ENCODE results near the gene CCNG2. TPM values are rescaled to one million over a fixed set of nuclear protein-coding genes. Genes with fewer than 3 reads are reported as not detected.

CCNG2 gene
- total and polyA plus RNA-seq, 9 of the 15 experiments (the other 6 are each of a cell fraction or from before 2014, with no cell fraction given), result 0.49 to 6.6 (median 2.9) TPM

- H3K27ac ChIP-seq (ENCODE audit: extremely low read depth, low read depth, low read length), result no peak overlapping the region
- no peaks in the 10 kb centered on the region for H3K36me3 ChIP-seq (ENCODE audit: control insufficient read depth, insufficient read depth, low read length)
- in situ Hi-C loops (cut with MboI) (no loop called here), intact Hi-C loops (cut with micrococcal nuclease) (no loop called here)
- POLR2A ChIA-PET, result interaction anchor here (0.7 kb wide), 1 partner anchor 18 kb away, joined by 3 read pairs; no protein-coding TSS in a partner anchor
- FAIRE-seq, result no peak
- H2AFZ ChIP-seq (ENCODE audit: low read depth, low read length), result no peak overlapping the region
- no peak overlapping the region for H3K9ac ChIP-seq (ENCODE audit: insufficient read depth in 1 of 2, low read depth in 2 of 2, low read length in 2 of 2)
- CTCF ChIA-PET (ENCODE audit: low intra/inter-chr PET ratio), result no interaction called here
- no peaks in the 10 kb centered on the region for H3K27me3 ChIP-seq (ENCODE audit: control insufficient read depth in 2 of 2, insufficient read depth in 2 of 2, low read length in 2 of 2)
- H3K4me1 ChIP-seq (replicated peaks in 1 of 2; ENCODE audit: control insufficient read depth in 2 of 2, insufficient read depth in 2 of 2, low read length in 2 of 2), result peaks cover 0 to 12% of the 10 kb centered on the region in 2 experiments; a peak in 2 of 5 replicates
- WGBS (ENCODE audit: insufficient coverage, low coverage, missing lambda C conversion rate), result 17% methylated on average over 3 of the region's 3 CpGs
- BruUV-seq (replicated peaks), result no TSS peak
- no peaks in the 10 kb centered on the region for H3K9me1 ChIP-seq (ENCODE audit: control insufficient read depth, insufficient read depth, low read length)
- H4K20me1 ChIP-seq (replicated peaks; ENCODE audit: control insufficient read depth, insufficient read depth, low read length), result no peaks in the 10 kb centered on the region
- DNase-seq (ENCODE audit: extremely low read depth in 1 of 4, low spot score in 3 of 4), result no peak
- no peaks in the 10 kb centered on the region for H3K9me3 ChIP-seq (replicated peaks; ENCODE audit: control insufficient read depth, insufficient read depth, low read depth, low read length)
- no peak overlapping the region for H3K4me3 ChIP-seq
- no peak overlapping the region for H3K4me2 ChIP-seq (ENCODE audit: insufficient read depth, low read length)
- TF ChIP-seq ZNF133 (CRISPR knock-in tag; IDR thresholded peaks at IDR 0.05) (no peak), STAG1 (CRISPR knock-in tag; IDR thresholded peaks at IDR 0.05; ENCODE audit: borderline replicate concordance) (no peak), E2F6 (IDR thresholded peaks at IDR 0.05; ENCODE audit: borderline replicate concordance in 1 of 2, extremely low read depth in 1 of 2, insufficient read depth in 1 of 2, insufficient read length in 1 of 2, low read depth in 1 of 2, low read length in 1 of 2, poor library complexity in 1 of 2, severe bottlenecking in 1 of 2) (no peak), NFIC (IDR thresholded peaks at IDR 0.05) (no peak), ZNF408 (CRISPR knock-in tag; IDR thresholded peaks at IDR 0.05; ENCODE audit: low read depth) (no peak), NELFE (IDR thresholded peaks at IDR 0.05; ENCODE audit: insufficient read depth, insufficient read length) (no peak), DNMT1 (IDR thresholded peaks at IDR 0.05) (no peak), CTCF (IDR thresholded peaks at IDR 0.05 in 2 of 3, conservative IDR thresholded peaks at IDR 0.05 in 1 of 3; ENCODE audit: insufficient read depth in 2 of 3, low read depth in 1 of 3, low read length in 3 of 3) (no peak), TBP (optimal IDR thresholded peaks at IDR 0.05; ENCODE audit: low read depth, low read length) (no peak), GABPB2 (CRISPR knock-in tag; conservative IDR thresholded peaks at IDR 0.05) (no peak)
- no peak for ATAC-seq
- H3K79me2 ChIP-seq (ENCODE audit: control insufficient read depth, insufficient read depth, low read length), result no peaks in the 10 kb centered on the region
Observed at GRCh38 chr4:77153006-77153405, 4.0 kb upstream of the CCNG2 start.
